HG02938 (cell line): ENCODE results near the gene ZNF775.

Experiments
- ATAC-seq: cut with Tn5 transposase; IDR thresholded peaks from one replicate; pipeline ENCODE4 v1.9.1; 2021; ENCODE audit warnings: mild to moderate bottlenecking, moderate library complexity; ENCODE audit not compliant: unreplicated experiment

Gene ZNF775

DNA sequence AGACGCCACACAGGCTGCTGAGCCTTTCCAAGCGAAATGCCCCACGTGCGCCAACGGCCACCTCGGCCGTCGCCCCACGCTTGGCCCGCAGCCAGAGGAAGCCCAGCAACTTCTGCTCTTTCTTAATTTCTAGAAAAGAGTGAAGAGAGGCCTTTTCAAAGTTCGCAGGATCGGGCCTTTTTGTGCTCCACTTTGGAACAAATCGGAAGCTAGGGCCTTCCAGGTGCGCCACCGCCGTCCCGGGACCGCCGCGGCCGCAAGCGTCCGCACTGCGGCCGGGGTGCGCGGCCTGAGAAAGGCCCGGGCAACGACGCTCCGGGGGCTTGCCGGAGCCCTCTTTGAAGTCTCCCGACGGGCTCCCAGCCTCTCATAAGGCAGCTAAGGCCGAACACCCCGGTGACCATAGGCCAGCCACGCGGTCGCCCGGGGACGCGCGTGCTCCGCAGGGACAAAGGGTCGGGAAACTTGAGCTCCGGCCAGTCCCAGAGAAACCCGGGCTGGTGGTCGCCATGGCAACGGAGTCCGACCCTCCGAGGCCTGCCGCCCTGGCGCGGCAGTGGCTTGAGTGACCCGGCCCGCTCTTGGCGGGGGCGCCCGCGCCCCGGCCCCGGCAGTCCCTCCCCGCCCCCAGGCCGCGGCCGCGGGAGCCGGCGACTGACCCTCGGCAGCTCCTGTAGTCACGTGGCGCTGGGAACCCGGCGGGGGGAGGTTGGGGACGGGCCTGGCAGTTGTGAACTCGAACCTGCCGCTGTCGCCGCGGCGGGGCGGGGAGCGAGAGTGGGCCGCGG, 10.8 kb upstream of the ZNF775 start, which contains the start of gene REPIN1:
TSS of gene REPIN1 (plus strand) at position 727 of the 788 bp plus-strand sequence. CDS start 890 bp downstream, outside the sequence.
- ATAC-seq = peak; percentile 38

DNA sequence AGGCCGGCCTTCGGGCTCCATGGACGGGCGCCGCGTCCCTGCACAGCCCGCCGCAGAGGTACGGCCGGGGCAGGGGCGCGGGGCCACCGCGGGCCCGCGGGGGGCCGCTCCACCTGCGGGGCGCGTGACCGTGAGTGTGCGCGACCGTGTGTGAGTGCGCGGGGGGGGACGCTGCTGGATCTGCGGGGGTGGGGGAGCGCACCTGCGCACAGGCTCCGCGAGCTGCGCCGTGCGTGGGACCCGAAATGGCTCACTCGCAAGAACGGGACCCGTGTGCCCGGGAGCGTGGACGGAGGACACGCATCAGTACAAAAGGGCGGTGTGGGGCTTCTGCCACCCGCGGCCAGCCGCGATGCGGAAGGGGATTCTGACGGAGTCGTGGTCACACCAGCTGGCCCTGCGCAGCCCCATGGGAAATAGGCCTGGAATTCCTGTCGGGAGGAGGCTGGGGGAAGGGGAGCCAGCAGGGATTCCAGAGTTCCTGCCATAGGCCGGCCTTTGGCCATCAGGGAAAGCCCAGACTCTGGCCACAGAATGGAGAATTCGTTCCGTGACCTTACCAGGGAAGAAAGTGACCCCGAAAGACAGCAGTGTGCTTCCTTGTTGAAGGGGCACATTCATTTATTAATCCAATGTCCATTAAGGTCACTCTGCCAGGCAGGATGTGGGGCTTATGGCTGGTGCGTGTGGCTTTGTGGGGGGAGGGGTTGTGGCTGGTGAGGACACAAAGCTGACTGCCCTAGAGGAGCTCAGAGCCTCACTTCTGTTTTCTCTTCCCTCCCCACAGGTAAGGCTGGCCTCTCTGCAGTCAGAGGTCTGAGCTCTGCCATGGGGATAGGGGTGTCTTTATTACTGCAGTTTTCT, 10.0 kb upstream of the ZNF775 start:
- ATAC-seq = peak; percentile 48

- ATAC-seq = no peak
Measured at GRCh38 chr7:150369748-150370501, 9.2 kb upstream of the ZNF775 start.

- ATAC-seq = no peak
Measured at GRCh38 chr7:150370612-150371071, 8.5 kb upstream of the ZNF775 start.

- ATAC-seq = no peak
Measured at GRCh38 chr7:150371131-150371995, 7.8 kb upstream of the ZNF775 start.

- no peak for ATAC-seq
Measured at GRCh38 chr7:150371996-150372270, 7.2 kb upstream of the ZNF775 start.

DNA sequence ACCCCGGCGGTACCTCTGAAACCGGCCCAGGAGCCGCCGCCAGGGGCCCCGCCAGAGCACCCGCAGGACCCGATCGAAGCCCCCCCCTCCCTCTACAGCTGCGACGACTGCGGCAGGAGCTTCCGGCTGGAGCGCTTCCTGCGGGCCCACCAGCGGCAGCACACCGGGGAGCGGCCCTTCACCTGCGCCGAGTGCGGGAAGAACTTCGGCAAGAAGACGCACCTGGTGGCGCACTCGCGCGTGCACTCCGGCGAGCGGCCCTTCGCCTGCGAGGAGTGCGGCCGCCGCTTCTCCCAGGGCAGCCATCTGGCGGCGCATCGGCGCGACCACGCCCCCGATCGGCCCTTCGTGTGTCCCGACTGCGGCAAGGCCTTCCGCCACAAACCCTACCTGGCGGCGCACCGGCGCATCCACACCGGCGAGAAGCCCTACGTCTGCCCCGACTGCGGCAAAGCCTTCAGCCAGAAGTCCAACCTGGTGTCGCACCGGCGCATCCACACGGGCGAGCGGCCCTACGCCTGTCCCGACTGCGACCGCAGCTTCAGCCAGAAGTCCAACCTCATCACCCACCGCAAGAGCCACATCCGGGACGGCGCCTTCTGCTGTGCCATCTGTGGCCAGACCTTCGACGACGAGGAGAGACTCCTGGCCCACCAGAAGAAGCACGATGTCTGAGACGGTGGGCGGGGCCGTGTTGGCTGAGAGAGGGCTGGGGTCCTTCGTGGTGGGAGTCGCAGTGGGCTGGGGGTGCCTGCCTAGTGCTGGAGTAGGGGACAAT, 6.7 kb upstream of the ZNF775 start:
- no peak for ATAC-seq

DNA sequence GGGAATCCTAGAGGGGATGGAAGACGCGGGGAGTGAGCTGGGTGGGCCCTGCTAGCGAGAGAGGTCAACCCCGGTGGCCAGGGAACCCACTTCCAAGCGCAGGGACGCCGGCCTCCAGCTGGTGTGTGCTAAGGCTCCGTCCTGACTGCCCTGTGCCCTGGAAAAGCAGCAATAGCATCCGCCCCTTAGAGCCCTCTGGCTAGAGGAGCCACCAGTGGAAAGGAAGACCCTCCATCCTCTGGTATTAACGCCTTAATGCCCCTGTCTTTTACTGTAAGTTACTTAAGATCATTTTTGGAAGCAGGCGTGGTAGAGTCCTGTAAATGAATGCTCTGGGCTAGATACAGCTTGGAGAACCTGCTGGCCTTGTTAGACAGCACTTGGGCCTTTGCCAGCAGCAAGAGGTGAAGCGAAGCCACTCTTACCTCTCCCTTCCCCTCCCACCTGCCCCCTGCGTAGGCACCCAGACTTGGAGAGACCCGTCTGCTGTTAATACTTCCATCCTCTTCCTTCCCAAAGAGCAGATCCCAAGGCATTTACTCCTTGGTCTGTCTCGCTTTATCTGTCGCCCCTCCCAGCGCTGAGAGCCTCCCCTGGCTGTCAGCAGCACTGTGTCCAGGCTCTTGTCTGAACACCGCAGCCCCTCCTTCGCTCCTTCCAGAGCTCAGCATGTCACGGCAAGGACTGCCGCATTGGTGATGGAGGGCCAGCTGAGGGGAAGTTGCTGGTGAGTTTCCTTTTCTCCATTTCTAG, 5.9 kb upstream of the ZNF775 start:
- ATAC-seq = no peak

- no peak for ATAC-seq
Measured at GRCh38 chr7:150374026-150374425, 5.1 kb upstream of the ZNF775 start.

- no peak for ATAC-seq
Measured at GRCh38 chr7:150374472-150374871, 4.7 kb upstream of the ZNF775 start.

DNA sequence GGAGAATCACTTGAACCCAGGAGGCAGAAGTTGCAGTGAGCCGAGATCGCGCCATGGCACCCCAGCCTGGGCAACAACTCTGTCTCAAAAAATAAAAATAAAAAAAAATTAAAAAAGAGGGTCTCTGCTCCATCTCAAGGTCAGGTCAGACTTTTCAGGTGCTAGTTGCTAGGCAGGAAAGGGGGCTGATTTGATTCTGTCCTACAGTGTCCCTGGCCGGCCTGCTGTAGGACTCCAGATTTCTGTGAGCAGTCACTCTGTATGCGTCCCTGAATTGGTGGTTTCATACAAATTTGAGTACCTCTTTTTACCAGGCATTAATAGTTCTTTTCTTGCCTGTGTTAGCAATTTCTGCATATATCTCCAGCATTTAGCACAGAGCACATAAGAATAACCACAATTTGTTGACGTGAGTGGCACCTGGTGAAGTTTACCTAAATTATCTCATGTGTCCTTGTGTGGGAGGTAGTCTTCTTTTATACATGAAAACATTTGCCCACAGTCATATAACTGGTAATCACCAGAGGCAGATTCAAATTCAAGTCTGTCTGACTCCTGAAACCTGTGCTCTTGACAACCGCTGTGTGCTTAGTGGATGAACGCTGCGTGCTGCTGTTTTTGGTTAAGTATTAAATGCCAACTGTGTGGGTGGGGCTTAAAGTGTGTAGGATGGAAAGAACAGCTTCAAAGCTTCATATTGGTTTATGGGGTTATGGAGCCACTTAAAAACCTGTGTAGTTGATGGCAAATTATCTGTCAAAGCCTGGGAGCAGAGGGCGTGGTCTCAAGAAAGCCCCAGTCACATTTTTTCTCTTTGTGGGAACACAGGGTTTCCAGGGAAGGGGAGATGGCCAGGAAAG, 3.2 kb upstream of the ZNF775 start:
- ATAC-seq = no peak

DNA sequence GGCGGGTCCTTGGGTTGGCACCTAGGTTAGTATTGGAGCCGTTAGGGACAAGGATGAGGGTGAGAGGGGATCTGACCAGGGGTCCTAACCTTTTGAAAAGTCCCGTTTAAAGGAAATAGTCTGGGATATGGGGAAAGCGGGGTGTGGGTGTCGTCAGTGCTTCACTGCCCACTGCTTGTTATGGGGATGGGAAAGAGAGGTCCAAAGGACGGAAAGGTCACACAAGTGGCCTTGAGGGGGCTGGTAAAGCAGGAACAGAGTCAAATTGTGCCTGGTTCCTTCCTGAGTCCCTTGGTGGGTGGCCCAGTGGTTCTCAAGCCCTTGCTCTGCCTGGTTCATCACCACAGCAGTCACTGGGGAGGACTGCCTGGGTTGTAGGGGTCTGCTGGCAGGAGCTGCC, 2.6 kb upstream of the ZNF775 start:
- no peak for ATAC-seq

GRCh38 chr7:150377196-150377595, 1.9 kb upstream of the ZNF775 start:
- ATAC-seq = no peak

DNA sequence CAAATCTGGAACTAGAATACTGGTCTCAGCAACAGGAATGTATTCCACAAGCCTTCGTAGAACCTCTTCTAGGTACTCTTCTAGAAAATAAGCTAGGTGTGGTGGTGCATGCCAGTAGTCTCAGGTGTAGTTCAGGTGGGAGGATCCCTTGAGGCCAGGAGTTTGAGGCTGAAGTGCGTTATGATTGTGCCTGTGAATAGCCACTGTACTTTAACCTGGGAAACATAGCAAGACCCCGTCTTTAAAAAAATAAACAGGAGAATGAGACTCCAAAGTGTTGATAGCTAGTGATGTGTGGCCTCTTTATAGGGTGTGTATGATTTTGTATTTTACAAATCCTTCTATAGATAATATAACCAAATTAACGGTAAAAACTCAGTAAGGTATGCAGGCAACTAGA, 1.5 kb upstream of the ZNF775 start:
- no peak for ATAC-seq

DNA sequence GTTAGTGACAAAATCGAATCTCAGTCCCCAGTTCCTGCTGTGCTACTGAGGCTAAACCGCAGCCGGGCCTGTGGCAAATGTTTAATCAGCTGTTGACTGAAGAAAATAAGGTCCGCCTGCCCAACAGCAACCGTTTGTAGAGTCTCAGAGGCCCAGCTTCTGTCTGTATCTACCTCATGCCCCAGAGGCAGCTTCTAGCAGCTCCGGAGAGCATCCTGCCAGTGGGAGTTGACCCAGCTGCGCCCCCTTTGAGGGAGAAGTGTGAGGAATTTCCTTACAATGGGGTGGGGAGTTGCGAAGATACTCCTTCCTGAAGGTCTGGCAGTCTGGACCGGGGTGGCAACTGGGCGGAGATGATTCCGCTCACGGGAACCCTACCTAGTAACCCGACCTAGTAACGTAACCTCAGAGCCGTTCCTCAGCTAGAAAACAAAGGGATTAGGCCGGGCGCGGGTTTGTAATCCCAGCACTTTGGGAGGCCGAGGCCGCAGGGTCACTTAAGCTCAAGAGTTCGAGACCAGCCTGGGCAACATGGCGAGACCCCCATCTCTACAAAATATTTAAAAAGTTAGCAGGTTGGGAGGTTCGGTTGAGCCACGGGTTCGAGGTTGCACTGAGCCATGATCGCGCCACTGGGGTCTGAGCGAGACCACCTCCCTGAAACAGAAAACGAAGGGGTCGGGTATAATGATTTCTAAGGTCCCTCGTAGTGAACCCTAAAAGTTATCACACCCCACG, 846 bp upstream of the ZNF775 start:
- no peak for ATAC-seq

DNA sequence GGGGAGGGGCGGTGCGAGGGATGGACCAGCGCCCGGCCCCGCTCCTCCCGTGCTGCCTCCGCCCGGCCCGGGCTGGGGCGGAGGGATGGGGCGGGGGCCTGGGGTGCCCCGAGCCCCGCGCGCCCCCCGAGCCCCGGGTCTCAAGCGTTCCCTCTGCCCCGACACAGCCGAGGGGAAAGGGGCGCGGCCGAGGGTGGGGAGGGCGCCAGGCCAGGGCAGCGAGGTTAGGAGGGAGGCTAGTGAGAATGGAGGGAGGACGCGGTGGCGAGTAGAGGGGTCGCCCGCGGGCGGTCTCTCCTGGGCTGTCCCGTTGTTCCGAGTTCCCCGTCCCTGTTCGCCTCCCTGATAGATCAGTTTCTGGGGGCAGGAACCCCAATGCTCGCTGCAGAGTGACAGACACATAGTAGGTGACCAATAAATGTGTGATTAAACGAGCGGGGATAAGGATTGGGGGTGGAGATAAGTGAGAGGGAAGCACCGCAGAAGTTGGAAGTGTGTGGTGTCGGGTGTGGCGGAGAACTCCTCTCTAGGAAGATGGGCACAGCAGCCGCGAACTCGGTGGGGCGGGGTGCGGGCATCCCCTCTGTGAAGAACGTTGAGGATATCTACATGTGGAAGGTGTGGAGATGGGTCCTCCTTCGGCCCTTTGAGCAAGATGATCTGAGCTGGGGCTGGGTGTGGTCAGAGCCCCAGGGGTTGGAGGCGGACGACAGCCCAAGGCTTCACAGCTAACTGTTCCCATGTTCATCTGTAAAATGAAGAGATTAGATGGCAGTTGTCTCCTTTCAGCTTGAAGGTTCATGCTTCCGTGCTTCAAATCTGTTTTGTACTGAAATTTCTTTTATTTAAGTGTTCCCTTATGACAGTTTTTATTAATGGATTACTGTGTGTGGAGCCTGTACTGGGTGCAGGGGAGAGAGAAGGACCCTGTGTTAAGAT, 580 bp downstream of the ZNF775 start:
- peak; percentile 17 for ATAC-seq
